ENCODE measurements around the gene TMEM212. TPM values are rescaled to one million over a fixed set of nuclear protein-coding genes. Genes with fewer than 3 reads are reported as not detected.

TMEM212 gene
- polyA plus RNA-seq, 1 donor (not counting 4 experiments of a cell fraction or from before 2014, with no cell fraction given): not detected

DNA sequence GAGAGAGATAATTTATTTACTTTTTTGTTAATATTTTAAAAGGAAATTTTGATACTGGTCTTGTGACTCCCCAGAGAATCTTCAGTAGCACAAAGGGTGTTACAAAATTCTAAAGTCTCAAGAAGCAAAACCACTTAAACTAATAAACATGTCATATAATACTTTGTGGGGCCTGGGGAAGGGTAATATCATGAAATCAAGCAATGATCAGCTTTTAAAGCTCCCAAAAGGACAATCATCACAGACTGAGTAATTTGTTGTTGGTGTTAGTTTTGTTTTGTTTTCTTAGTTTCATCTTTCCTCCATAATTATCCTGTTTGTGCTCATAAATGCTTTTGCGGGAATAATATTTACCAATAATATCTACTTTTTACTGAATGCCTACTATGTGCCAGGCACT, 55.0 kb downstream of the TMEM212 start:
- Histone ChIP-seq H4K20me1 (ENCODE audit: control insufficient read depth, extremely low read depth, insufficient read depth, low read length) (no peaks in the 10 kb centered on the region), H3K27me3 (ENCODE audit: control insufficient read depth, extremely low read depth, insufficient read depth, low read length) (peaks cover 3% of the 10 kb centered on the region), H3K9me3 (ENCODE audit: control insufficient read depth, low read depth, low read length) (no peaks in the 10 kb centered on the region), H3K9ac (ENCODE audit: control insufficient read depth, extremely low read depth, insufficient read depth, low read length) (no peak overlapping the region), H3K4me1 (ENCODE audit: control insufficient read depth, extremely low read depth, insufficient read depth, low read length) (no peaks in the 10 kb centered on the region), H3K36me3 (ENCODE audit: control insufficient read depth in 2 of 2, extremely low read depth in 1 of 2, insufficient read depth in 2 of 2, low read length in 2 of 2) (no peaks in the 10 kb centered on the region), H3K79me2 (ENCODE audit: control insufficient read depth, insufficient read depth, low read length) (no peaks in the 10 kb centered on the region), H3K9me1 (ENCODE audit: control insufficient read depth, extremely low read depth, insufficient read depth, low read length) (no peaks in the 10 kb centered on the region), H3K4me2 (ENCODE audit: control insufficient read depth, extremely low read depth, insufficient read depth, low read depth, low read length) (no peak overlapping the region), H2AFZ (ENCODE audit: control insufficient read depth, low read length) (no peak overlapping the region), H3K4me3 (ENCODE audit: control insufficient read depth in 2 of 3, extremely low read depth in 1 of 3, insufficient read depth in 2 of 3, low read depth in 1 of 3, low read length in 3 of 3) (no peak overlapping the region), H3K27ac (ENCODE audit: control insufficient read depth, insufficient read depth, low read length) (no peak overlapping the region)
- DNase-seq (ENCODE audit: low read depth, low spot score): no peak
- FAIRE-seq: no peak
- TF ChIP-seq EZH2 (IDR thresholded peaks at IDR 0.05; ENCODE audit: low read length) (no peak), CTCF (optimal IDR thresholded peaks at IDR 0.05 in 1 of 3, IDR thresholded peaks at IDR 0.05 in 1 of 3, conservative IDR thresholded peaks at IDR 0.05 in 1 of 3; ENCODE audit: extremely low read depth in 1 of 3, insufficient read depth in 2 of 3, low read length in 3 of 3) (no peak)
- dilution Hi-C loops (cut with MboI; ENCODE audit: extremely low pct_ligation_motif_present, low sequenced_read_pairs): no loop called here

DNA sequence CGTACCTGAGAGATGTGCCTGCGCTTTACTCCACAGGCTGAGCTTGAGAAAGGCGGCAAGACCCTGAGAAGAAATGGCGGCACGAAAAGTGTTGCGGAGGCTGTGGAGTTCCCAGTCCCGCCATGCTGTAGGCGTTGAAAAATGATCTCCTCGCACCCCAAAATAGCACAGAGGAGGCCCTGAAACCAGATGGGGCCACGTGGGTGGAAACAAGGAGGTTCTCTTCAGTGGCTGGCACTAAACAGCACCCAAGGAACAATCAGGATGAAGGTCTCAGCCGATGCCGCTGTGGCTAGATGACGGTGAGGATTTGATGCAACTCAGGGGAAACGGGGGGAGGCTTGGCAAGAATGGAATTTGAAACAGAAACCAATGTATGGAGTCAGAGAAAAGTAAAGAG, 57.3 kb downstream of the TMEM212 start:
- no peak for FAIRE-seq
- H3K27me3 ChIP-seq (ENCODE audit: control insufficient read depth, extremely low read depth, insufficient read depth, low read length): no peaks in the 10 kb centered on the region
- H2AFZ ChIP-seq (ENCODE audit: control insufficient read depth, low read length): no peak overlapping the region
- H3K9ac ChIP-seq (ENCODE audit: control insufficient read depth, extremely low read depth, insufficient read depth, low read length): no peak overlapping the region
- H3K4me3 ChIP-seq (ENCODE audit: control insufficient read depth in 2 of 3, extremely low read depth in 1 of 3, insufficient read depth in 2 of 3, low read depth in 1 of 3, low read length in 3 of 3): no peak overlapping the region
- H3K9me3 ChIP-seq (ENCODE audit: control insufficient read depth, low read depth, low read length): no peaks in the 10 kb centered on the region
- no peak overlapping the region for H3K4me2 ChIP-seq (ENCODE audit: control insufficient read depth, extremely low read depth, insufficient read depth, low read depth, low read length)
- no peaks in the 10 kb centered on the region for H3K36me3 ChIP-seq (ENCODE audit: control insufficient read depth in 2 of 2, extremely low read depth in 1 of 2, insufficient read depth in 2 of 2, low read length in 2 of 2)
- no peaks in the 10 kb centered on the region for H3K4me1 ChIP-seq (ENCODE audit: control insufficient read depth, extremely low read depth, insufficient read depth, low read length)
- dilution Hi-C loops (cut with MboI; ENCODE audit: extremely low pct_ligation_motif_present, low sequenced_read_pairs): no loop called here
- DNase-seq (ENCODE audit: low read depth, low spot score): no peak
- TF ChIP-seq CTCF (optimal IDR thresholded peaks at IDR 0.05 in 1 of 3, IDR thresholded peaks at IDR 0.05 in 1 of 3, conservative IDR thresholded peaks at IDR 0.05 in 1 of 3; ENCODE audit: extremely low read depth in 1 of 3, insufficient read depth in 2 of 3, low read length in 3 of 3) (no peak), EZH2 (IDR thresholded peaks at IDR 0.05; ENCODE audit: low read length) (no peak)
- H3K9me1 ChIP-seq (ENCODE audit: control insufficient read depth, extremely low read depth, insufficient read depth, low read length): no peaks in the 10 kb centered on the region
- H4K20me1 ChIP-seq (ENCODE audit: control insufficient read depth, extremely low read depth, insufficient read depth, low read length): no peaks in the 10 kb centered on the region
- no peaks in the 10 kb centered on the region for H3K79me2 ChIP-seq (ENCODE audit: control insufficient read depth, insufficient read depth, low read length)
- H3K27ac ChIP-seq (ENCODE audit: control insufficient read depth, insufficient read depth, low read length): no peak overlapping the region
